B cell (primary cell): ENCODE results near the gene CCDC43. TPM values are rescaled to one million over a fixed set of nuclear protein-coding genes. Genes with fewer than 3 reads are reported as not detected.

Experiments
- ATAC-seq: fragments of 200-7000 bp; cut with Tn5 transposase; one replicate; pipeline ENCODE4 v1.10.0; 2021; ENCODE audit warnings: low read depth, mild to moderate bottlenecking, moderate number of reproducible peaks, moderate library complexity
- CTCF ChIA-PET: fragments of 350-600 bp; sonication (Branson Sonifier 250); formaldehyde crosslinking; loops from one replicate; lab custom pipeline; 2021; ENCODE audit warnings: antibody characterized with exemption, inconsistent platforms; lab: Charles Lee
- POLR2A ChIA-PET: fragments of 350-600 bp; sonication (Branson Sonifier 250); formaldehyde crosslinking; loops from one replicate; lab custom pipeline; 2021; ENCODE audit warnings: antibody characterized with exemption; lab: Charles Lee
- DNase-seq: peaks from one replicate; pipeline ENCODE4 v3.0.0; 2013
- H2AFZ ChIP-seq: 2 replicates; pipeline ENCODE4 v1.6.1; 2012; ENCODE audit warnings: mild to moderate bottlenecking, low read depth, low read length; ENCODE audit not compliant: insufficient read depth, poor library complexity, severe bottlenecking
- H3K27ac ChIP-seq, 2 donors: 1 replicate in 1 of 2; 2 replicates in 1 of 2; pipeline ENCODE4 v1.5.1; 2012 to 2013; ENCODE audit warnings: low read length in 2 of 2, mild to moderate bottlenecking in 2 of 2, moderate library complexity in 1 of 2
- H3K27me3 ChIP-seq, 4 experiments: fragments of 200-600 bp in 1 of 4; sonication (generic) in 1 of 4; replicated peaks in 1 of 4; 1 replicate in 2 of 4; 2 replicates in 2 of 4; pipeline versions ENCODE4 v1.6.1 to v1.7.0; 2013 to 2016; ENCODE audit warnings: low read length in 3 of 4, mild to moderate bottlenecking in 2 of 4, mixed read lengths in 1 of 4, moderate library complexity in 1 of 4; ENCODE audit not compliant: insufficient read depth in 4 of 4, control insufficient read depth in 3 of 4; ENCODE audit errors: control extremely low read depth in 1 of 4
- H3K36me3 ChIP-seq, 2 experiments: replicated peaks in 1 of 2; 1 replicate in 1 of 2; 2 replicates in 1 of 2; pipeline versions ENCODE4 v1.6.1 to v1.7.1; 2013; ENCODE audit warnings: low read length in 1 of 2; ENCODE audit not compliant: insufficient read depth in 2 of 2, control insufficient read depth in 1 of 2; ENCODE audit errors: control extremely low read depth in 1 of 2, extremely low read depth in 1 of 2
- H3K4me1 ChIP-seq, 2 donors: fragments of 200-600 bp in 1 of 2; sonication (generic) in 1 of 2; 1 replicate in 1 of 2; 2 replicates in 1 of 2; pipeline versions ENCODE4 v1.5.1 to v1.6.1; 2013 to 2017; ENCODE audit warnings: low read length in 2 of 2; ENCODE audit not compliant: control insufficient read depth in 2 of 2, insufficient read depth in 2 of 2
- H3K4me2 ChIP-seq: replicated peaks from 2 replicates; pipeline ENCODE3; 2012; ENCODE audit warnings: mild to moderate bottlenecking, low read depth, low read length; ENCODE audit not compliant: poor library complexity, severe bottlenecking
- H3K4me3 ChIP-seq, 5 experiments: fragments of 200-600 bp in 1 of 5; sonication (generic) in 1 of 5; 1 replicate in 3 of 5; 2 replicates in 2 of 5; pipeline versions ENCODE4 v1.5.1 to v1.7.0; 2011 to 2016; ENCODE audit warnings: low read length in 4 of 5, mild to moderate bottlenecking in 4 of 5, low read depth in 2 of 5, control low read depth in 1 of 5, moderate library complexity in 1 of 5; ENCODE audit not compliant: insufficient read depth in 1 of 5; ENCODE audit errors: control extremely low read depth in 1 of 5, extremely low read depth in 1 of 5
- H3K79me2 ChIP-seq: fragments of 200-600 bp; sonication (generic); one replicate; pipeline ENCODE4 v1.6.0; 2016; ENCODE audit warnings: low read length; ENCODE audit not compliant: control insufficient read depth, insufficient read depth
- H3K9ac ChIP-seq: fragments of 200-600 bp; sonication (generic); 2 replicates; pipeline ENCODE4 v1.6.1; 2017; ENCODE audit warnings: mild to moderate bottlenecking, low read length, moderate library complexity
- H3K9me3 ChIP-seq, 3 donors: one replicate each; pipeline versions ENCODE4 v1.6.1 to v1.7.1; 2013; ENCODE audit warnings: low read length in 2 of 3; ENCODE audit not compliant: control insufficient read depth in 2 of 3, insufficient read depth in 1 of 3; ENCODE audit errors: control extremely low read depth in 1 of 3
- H4K20me1 ChIP-seq: 2 replicates; pipeline ENCODE4 v1.6.0; 2012; ENCODE audit warnings: mild to moderate bottlenecking, low read length; ENCODE audit not compliant: insufficient read depth, control insufficient read depth, poor library complexity, severe bottlenecking
- H3K27ac Mint-ChIP-seq: one replicate; pipeline ENCODE4 v1.8.0; 2021; ENCODE audit warnings: mixed read lengths
- H3K27me3 Mint-ChIP-seq: one replicate; pipeline ENCODE4 v1.8.0; 2021; ENCODE audit warnings: mixed read lengths
- H3K4me1 Mint-ChIP-seq: one replicate; pipeline ENCODE4 v1.8.0; 2021; ENCODE audit warnings: mixed read lengths
- H3K4me3 Mint-ChIP-seq: one replicate; pipeline ENCODE4 v1.8.0; 2021; ENCODE audit warnings: mixed read lengths
- H3K9me3 Mint-ChIP-seq: one replicate; pipeline ENCODE4 v1.8.0; 2022; ENCODE audit warnings: mixed read lengths; ENCODE audit not compliant: insufficient read depth
- EZH2 ChIP-seq: IDR thresholded peaks from 2 replicates; pipeline ENCODE4 v1.6.1; 2012; ENCODE audit warnings: borderline replicate concordance, low read depth, mild to moderate bottlenecking, moderate library complexity, low read length; ENCODE audit not compliant: insufficient read depth, poor library complexity, severe bottlenecking
- WGBS: methylation state at CpG from one replicate; pipeline ENCODE4 v1.1.5; 2013; ENCODE audit warnings: missing lambda C conversion rate; ENCODE audit not compliant: insufficient coverage; 5-methylcytosine and 5-hydroxymethylcytosine counted together
- intact Hi-C: fragments of 100-400 bp; cut with micrococcal nuclease; formaldehyde crosslinking; loops from one replicate; pipeline ENCODE4 v1.10.0; 2022
- polyA plus RNA-seq: library from polyadenylated mRNA; depleted of rRNA; stranded (reverse); fragments of >200 nt; gene quantifications from 2 replicates; pipeline ENCODE4 v1.2.3, GENCODE V29; 2012
- total RNA-seq, 2 donors: library from RNA; stranded (reverse); fragments of 120-200 nt in 1 of 2; gene quantifications; 1 replicate in 1 of 2; 2 replicates in 1 of 2; pipeline versions ENCODE4 v1.2.3 to v1.2.4, GENCODE V29; 2013 to 2022
- TF ChIP-seq, protein P1 (sequence below): fragments of 200-600 bp; IDR thresholded peaks from one replicate; pipeline ENCODE4 v1.8.0; 2022; ENCODE audit warnings: antibody characterized with exemption, mild to moderate bottlenecking

Gene CCDC43
- total and polyA plus RNA-seq, 2 donors (not counting 1 experiment from before 2014, with no cell fraction given), result 3.3 to 22.7 TPM

DNA sequence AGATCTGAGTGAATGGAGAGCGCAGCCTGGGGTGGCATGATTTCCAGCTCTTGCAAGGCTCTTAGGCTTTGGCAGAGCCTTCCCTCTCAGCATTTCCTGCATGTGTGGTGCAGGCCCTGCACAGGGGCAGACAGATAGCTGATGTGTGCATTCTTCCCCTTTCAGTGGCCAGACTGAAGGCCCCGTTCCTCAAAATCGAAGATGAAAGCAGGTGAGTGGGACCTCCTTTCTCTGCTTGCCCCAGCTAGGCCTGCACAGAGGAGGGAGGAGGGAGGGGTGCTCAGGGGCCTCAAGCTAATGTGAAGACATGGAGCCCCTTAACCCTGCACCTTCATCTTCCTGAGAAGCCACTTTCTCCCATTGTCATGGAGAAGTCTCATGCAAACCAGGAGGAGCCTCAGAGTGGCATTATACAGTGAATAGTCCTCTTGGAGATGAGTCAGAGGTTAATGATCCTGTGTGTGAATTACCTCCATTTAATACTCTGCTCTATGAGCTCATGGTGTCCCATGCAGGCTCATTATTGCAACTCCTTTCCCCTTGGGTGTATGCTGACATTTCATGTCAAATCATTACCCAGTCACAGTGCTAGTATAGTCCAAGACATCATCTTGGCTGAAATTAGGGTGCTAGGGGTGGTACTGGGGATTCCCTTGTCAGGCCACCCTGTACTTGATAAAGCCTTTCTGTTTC, 48.8 kb upstream of the CCDC43 start:
- H4K20me1 ChIP-seq, result no peaks in the 10 kb centered on the region
- no peak overlapping the region for H3K27ac Mint-ChIP-seq
- H3K9me3 Mint-ChIP-seq, result no peaks in the 10 kb centered on the region
- ChIA-PET CTCF (no interaction called here), POLR2A (no interaction called here)
- H3K4me3 ChIP-seq, result no peak overlapping the region
- no peaks in the 10 kb centered on the region for H3K27me3 Mint-ChIP-seq
- ATAC-seq (no peak), DNase-seq (no peak)
- no peaks in the 10 kb centered on the region for H3K79me2 ChIP-seq
- TF ChIP-seq EZH2, result no peak
- TF ChIP-seq, protein P1, sequence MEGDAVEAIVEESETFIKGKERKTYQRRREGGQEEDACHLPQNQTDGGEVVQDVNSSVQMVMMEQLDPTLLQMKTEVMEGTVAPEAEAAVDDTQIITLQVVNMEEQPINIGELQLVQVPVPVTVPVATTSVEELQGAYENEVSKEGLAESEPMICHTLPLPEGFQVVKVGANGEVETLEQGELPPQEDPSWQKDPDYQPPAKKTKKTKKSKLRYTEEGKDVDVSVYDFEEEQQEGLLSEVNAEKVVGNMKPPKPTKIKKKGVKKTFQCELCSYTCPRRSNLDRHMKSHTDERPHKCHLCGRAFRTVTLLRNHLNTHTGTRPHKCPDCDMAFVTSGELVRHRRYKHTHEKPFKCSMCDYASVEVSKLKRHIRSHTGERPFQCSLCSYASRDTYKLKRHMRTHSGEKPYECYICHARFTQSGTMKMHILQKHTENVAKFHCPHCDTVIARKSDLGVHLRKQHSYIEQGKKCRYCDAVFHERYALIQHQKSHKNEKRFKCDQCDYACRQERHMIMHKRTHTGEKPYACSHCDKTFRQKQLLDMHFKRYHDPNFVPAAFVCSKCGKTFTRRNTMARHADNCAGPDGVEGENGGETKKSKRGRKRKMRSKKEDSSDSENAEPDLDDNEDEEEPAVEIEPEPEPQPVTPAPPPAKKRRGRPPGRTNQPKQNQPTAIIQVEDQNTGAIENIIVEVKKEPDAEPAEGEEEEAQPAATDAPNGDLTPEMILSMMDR, result no peak
- H2AFZ ChIP-seq, result no peak overlapping the region
- no peaks in the 10 kb centered on the region for H3K4me1 Mint-ChIP-seq
- H3K9me3 ChIP-seq, result no peaks in the 10 kb centered on the region
- H3K4me3 Mint-ChIP-seq, result no peak overlapping the region
- WGBS, result 25% methylated on average over 1 of the region's 3 CpGs
- peaks cover 0 to 2% of the 10 kb centered on the region in 2 experiments for H3K36me3 ChIP-seq
- no peak overlapping the region for H3K4me2 ChIP-seq
- H3K27ac ChIP-seq, result no peak overlapping the region
- H3K9ac ChIP-seq, result no peak overlapping the region
- no peaks in the 10 kb centered on the region for H3K4me1 ChIP-seq
- no peaks in the 10 kb centered on the region for H3K27me3 ChIP-seq
- intact Hi-C loops, result no loop called here

- intact Hi-C loops, result no loop called here
- Histone ChIP-seq H3K27ac (no peak overlapping the region), H3K4me2 (no peak overlapping the region), H3K4me3 (no peak overlapping the region), H3K4me1 (no peaks in the 10 kb centered on the region), H3K36me3 (peaks cover 0 to 2% of the 10 kb centered on the region in 2 experiments), H4K20me1 (no peaks in the 10 kb centered on the region), H3K9me3 (no peaks in the 10 kb centered on the region), H3K27me3 (no peaks in the 10 kb centered on the region), H3K79me2 (no peaks in the 10 kb centered on the region), H2AFZ (no peak overlapping the region), H3K9ac (no peak overlapping the region)
- H3K4me1 Mint-ChIP-seq, result no peaks in the 10 kb centered on the region
- no peaks in the 10 kb centered on the region for H3K9me3 Mint-ChIP-seq
- no peak for ATAC-seq
- ChIA-PET CTCF (interaction anchor here (1.1 kb wide), 1 partner anchor 204 kb away, joined by 3 read pairs; no protein-coding TSS in a partner anchor), POLR2A (no interaction called here)
- H3K4me3 Mint-ChIP-seq, result no peak overlapping the region
- H3K27me3 Mint-ChIP-seq, result no peaks in the 10 kb centered on the region
- H3K27ac Mint-ChIP-seq, result no peak overlapping the region
- no peak for TF ChIP-seq EZH2
- TF ChIP-seq, protein P1, result no peak
- WGBS, result 86% methylated on average over 12 of the region's 12 CpGs
- DNase-seq, result no peak
Observed at GRCh38 chr17:44736551-44737240, 47.1 kb upstream of the CCDC43 start.
